22Rv1 (cell line): ENCODE measurements around the gene ADCY2.

Source experiments
- ZFX ChIP-seq: fragments of 450-650 bp; IDR thresholded peaks from 2 replicates; pipeline ENCODE4 v1.6.1; 2017; ENCODE audit warnings: antibody characterized with exemption, borderline replicate concordance
- TF ChIP-seq, protein P1 (sequence below): fragments of 450-650 bp; IDR thresholded peaks from 2 replicates; pipeline ENCODE4 v1.5.1; 2017; ENCODE audit warnings: mild to moderate bottlenecking

DNA sequence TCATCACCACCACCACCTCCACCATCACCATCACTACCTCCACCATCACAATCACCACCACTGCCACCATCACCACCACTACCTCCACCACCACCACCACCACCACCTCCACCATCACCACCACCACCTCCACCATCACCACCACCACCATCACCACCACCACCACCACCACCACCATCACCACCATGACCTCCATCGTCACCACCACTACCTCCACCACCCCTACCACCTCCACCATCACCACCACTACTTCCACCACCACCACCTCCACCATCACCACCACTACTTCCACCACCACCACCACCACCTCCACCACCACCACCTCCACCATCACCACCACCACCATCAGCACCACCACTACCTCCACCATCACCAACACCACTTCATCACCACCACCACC lies 23.5 kb upstream of the ADCY2 start:
- TF ChIP-seq, protein P1, sequence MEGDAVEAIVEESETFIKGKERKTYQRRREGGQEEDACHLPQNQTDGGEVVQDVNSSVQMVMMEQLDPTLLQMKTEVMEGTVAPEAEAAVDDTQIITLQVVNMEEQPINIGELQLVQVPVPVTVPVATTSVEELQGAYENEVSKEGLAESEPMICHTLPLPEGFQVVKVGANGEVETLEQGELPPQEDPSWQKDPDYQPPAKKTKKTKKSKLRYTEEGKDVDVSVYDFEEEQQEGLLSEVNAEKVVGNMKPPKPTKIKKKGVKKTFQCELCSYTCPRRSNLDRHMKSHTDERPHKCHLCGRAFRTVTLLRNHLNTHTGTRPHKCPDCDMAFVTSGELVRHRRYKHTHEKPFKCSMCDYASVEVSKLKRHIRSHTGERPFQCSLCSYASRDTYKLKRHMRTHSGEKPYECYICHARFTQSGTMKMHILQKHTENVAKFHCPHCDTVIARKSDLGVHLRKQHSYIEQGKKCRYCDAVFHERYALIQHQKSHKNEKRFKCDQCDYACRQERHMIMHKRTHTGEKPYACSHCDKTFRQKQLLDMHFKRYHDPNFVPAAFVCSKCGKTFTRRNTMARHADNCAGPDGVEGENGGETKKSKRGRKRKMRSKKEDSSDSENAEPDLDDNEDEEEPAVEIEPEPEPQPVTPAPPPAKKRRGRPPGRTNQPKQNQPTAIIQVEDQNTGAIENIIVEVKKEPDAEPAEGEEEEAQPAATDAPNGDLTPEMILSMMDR = no peak
- no peak for TF ChIP-seq ZFX
